ENCODE results near the gene FST. TPM values are rescaled to one million over a fixed set of nuclear protein-coding genes. Genes with fewer than 3 reads are reported as not detected.

The FST gene
- total and polyA plus RNA-seq, 2 of the 13 experiments (the other 11 are each of a cell fraction or from before 2014, with no cell fraction given): 38.6 to 136 TPM

DNA sequence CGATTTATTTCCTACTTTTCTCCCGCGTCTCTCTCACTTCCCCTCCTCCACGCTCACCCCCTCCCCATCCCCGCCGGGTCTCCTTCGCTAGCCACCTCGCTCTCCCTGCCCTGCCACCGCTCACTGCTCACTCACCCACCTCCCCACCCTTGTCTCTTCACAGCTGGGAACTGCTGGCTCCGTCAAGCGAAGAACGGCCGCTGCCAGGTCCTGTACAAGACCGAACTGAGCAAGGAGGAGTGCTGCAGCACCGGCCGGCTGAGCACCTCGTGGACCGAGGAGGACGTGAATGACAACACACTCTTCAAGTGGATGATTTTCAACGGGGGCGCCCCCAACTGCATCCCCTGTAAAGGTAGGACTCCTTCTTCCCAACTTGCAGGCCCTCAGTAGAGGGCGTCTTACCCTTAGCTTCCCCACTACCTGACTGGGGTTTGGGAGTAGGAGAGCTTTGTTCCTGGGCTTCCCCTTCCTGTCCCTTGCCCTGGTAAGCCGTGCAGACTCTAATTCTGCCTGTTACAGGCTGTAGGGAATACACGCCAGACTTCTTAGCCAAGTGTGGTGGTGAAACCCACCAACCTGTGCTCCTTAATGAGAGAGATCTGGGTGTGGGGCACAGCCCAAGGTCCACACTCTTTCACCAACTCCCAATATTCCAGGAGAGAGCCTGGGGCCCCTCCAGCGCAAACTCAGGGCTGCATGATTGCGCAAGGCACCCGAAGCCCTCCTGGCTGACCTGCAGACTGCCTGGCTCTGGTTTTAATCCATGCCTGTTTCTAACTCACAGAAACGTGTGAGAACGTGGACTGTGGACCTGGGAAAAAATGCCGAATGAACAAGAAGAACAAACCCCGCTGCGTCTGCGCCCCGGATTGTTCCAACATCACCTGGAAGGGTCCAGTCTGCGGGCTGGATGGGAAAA is 2.5 kb downstream of the FST start (continued):
- TF ChIP-seq NFE2 (CRISPR knock-in tag; IDR thresholded peaks at IDR 0.05) (no peak), ZNF776 (CRISPR knock-in tag; IDR thresholded peaks at IDR 0.05) (no peak), ZNF773 (CRISPR knock-in tag; IDR thresholded peaks at IDR 0.05; ENCODE audit: borderline replicate concordance) (no peak), RAD21 (CRISPR knock-in tag; IDR thresholded peaks at IDR 0.05) (no peak), NRL (CRISPR knock-in tag; IDR thresholded peaks at IDR 0.05; ENCODE audit: borderline replicate concordance) (no peak; the same call in 1 of the 2 replicates), ZFX (CRISPR knock-in tag; IDR thresholded peaks at IDR 0.05; ENCODE audit: low read depth) (no peak; the same call in none of the 2 replicates), ZNF552 (CRISPR knock-in tag; IDR thresholded peaks at IDR 0.05; ENCODE audit: borderline replicate concordance) (peak; percentile 58; the same call in 1 of the 2 replicates), MAFF (IDR thresholded peaks at IDR 0.05; ENCODE audit: low read depth, low read length) (no peak), MZF1 (CRISPR knock-in tag; IDR thresholded peaks at IDR 0.05; ENCODE audit: borderline replicate concordance) (no peak), RELA (CRISPR knock-in tag; IDR thresholded peaks at IDR 0.05) (no peak), ZIK1 (CRISPR knock-in tag; IDR thresholded peaks at IDR 0.05; ENCODE audit: borderline replicate concordance, low read depth) (no peak), HDAC6 (IDR thresholded peaks at IDR 0.05; ENCODE audit: low read depth, low read length) (0 out of 2 replicates have a peak, but pooled peaks have one; percentile 22), ZBTB42 (CRISPR knock-in tag; IDR thresholded peaks at IDR 0.05) (no peak), ZNF224 (CRISPR knock-in tag; IDR thresholded peaks at IDR 0.05) (no peak)
- TF ChIP-seq, protein P1, sequence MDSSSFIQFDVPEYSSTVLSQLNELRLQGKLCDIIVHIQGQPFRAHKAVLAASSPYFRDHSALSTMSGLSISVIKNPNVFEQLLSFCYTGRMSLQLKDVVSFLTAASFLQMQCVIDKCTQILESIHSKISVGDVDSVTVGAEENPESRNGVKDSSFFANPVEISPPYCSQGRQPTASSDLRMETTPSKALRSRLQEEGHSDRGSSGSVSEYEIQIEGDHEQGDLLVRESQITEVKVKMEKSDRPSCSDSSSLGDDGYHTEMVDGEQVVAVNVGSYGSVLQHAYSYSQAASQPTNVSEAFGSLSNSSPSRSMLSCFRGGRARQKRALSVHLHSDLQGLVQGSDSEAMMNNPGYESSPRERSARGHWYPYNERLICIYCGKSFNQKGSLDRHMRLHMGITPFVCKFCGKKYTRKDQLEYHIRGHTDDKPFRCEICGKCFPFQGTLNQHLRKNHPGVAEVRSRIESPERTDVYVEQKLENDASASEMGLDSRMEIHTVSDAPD (CRISPR knock-in tag; IDR thresholded peaks at IDR 0.05): peak; percentile 93
- TF ChIP-seq, protein P2, sequence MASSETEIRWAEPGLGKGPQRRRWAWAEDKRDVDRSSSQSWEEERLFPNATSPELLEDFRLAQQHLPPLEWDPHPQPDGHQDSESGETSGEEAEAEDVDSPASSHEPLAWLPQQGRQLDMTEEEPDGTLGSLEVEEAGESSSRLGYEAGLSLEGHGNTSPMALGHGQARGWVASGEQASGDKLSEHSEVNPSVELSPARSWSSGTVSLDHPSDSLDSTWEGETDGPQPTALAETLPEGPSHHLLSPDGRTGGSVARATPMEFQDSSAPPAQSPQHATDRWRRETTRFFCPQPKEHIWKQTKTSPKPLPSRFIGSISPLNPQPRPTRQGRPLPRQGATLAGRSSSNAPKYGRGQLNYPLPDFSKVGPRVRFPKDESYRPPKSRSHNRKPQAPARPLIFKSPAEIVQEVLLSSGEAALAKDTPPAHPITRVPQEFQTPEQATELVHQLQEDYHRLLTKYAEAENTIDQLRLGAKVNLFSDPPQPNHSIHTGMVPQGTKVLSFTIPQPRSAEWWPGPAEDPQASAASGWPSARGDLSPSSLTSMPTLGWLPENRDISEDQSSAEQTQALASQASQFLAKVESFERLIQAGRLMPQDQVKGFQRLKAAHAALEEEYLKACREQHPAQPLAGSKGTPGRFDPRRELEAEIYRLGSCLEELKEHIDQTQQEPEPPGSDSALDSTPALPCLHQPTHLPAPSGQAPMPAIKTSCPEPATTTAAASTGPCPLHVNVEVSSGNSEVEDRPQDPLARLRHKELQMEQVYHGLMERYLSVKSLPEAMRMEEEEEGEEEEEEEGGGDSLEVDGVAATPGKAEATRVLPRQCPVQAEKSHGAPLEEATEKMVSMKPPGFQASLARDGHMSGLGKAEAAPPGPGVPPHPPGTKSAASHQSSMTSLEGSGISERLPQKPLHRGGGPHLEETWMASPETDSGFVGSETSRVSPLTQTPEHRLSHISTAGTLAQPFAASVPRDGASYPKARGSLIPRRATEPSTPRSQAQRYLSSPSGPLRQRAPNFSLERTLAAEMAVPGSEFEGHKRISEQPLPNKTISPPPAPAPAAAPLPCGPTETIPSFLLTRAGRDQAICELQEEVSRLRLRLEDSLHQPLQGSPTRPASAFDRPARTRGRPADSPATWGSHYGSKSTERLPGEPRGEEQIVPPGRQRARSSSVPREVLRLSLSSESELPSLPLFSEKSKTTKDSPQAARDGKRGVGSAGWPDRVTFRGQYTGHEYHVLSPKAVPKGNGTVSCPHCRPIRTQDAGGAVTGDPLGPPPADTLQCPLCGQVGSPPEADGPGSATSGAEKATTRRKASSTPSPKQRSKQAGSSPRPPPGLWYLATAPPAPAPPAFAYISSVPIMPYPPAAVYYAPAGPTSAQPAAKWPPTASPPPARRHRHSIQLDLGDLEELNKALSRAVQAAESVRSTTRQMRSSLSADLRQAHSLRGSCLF (CRISPR knock-in tag; IDR thresholded peaks at IDR 0.05; ENCODE audit: borderline replicate concordance): no peak
- TF ChIP-seq, protein P3, sequence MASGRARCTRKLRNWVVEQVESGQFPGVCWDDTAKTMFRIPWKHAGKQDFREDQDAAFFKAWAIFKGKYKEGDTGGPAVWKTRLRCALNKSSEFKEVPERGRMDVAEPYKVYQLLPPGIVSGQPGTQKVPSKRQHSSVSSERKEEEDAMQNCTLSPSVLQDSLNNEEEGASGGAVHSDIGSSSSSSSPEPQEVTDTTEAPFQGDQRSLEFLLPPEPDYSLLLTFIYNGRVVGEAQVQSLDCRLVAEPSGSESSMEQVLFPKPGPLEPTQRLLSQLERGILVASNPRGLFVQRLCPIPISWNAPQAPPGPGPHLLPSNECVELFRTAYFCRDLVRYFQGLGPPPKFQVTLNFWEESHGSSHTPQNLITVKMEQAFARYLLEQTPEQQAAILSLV (CRISPR knock-in tag; IDR thresholded peaks at IDR 0.05; ENCODE audit: borderline replicate concordance): peak; percentile 72
- TF ChIP-seq, protein P4, sequence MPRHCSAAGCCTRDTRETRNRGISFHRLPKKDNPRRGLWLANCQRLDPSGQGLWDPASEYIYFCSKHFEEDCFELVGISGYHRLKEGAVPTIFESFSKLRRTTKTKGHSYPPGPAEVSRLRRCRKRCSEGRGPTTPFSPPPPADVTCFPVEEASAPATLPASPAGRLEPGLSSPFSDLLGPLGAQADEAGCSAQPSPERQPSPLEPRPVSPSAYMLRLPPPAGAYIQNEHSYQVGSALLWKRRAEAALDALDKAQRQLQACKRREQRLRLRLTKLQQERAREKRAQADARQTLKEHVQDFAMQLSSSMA (CRISPR knock-in tag; IDR thresholded peaks at IDR 0.05): no peak
- TF ChIP-seq, protein P5, sequence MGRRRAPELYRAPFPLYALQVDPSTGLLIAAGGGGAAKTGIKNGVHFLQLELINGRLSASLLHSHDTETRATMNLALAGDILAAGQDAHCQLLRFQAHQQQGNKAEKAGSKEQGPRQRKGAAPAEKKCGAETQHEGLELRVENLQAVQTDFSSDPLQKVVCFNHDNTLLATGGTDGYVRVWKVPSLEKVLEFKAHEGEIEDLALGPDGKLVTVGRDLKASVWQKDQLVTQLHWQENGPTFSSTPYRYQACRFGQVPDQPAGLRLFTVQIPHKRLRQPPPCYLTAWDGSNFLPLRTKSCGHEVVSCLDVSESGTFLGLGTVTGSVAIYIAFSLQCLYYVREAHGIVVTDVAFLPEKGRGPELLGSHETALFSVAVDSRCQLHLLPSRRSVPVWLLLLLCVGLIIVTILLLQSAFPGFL (CRISPR knock-in tag; IDR thresholded peaks at IDR 0.05): no peak

Data from HepG2 (cell line).